ENCODE data around the gene TCF7L1.

- TF ChIP-seq ZNF274 (IDR thresholded peaks at IDR 0.05; ENCODE audit: low read depth, low read length) (no peak), YY1 (IDR thresholded peaks at IDR 0.05; ENCODE audit: insufficient read depth, insufficient read length) (no peak), SUZ12 (IDR thresholded peaks at IDR 0.05; ENCODE audit: extremely low read depth, insufficient read depth, insufficient read length) (no peak)
These were observed 153.7 kb downstream of the TCF7L1 start for GRCh38 chr2:85286918-85287317.

Measured in NT2/D1 (cell line).